ENCODE results near the gene BORCS6. TPM values are rescaled to one million over a fixed set of nuclear protein-coding genes. Genes with fewer than 3 reads are reported as not detected.
A peak's percentile ranks its signal among the peaks of the same experiment; 100 is the strongest.

Gene BORCS6
- total and polyA plus RNA-seq, 9 of the 15 experiments (the other 6 are each of a cell fraction or from before 2014, with no cell fraction given): 0.01 to 7.4 (median 2.3) TPM

- peak; percentile 63; the same call in 1 of the 2 replicates for TF ChIP-seq ZNF511 (CRISPR knock-in tag; IDR thresholded peaks at IDR 0.05)
- TF ChIP-seq ZNF280B (CRISPR knock-in tag; IDR thresholded peaks at IDR 0.05): no peak
- 0 out of 2 replicates have a peak, but pooled peaks have one; percentile 29 for TF ChIP-seq E2F3 (CRISPR knock-in tag; IDR thresholded peaks at IDR 0.05)
- no peak; the same call in 1 of the 2 replicates for TF ChIP-seq TARDBP (IDR thresholded peaks at IDR 0.05)
- no peak; the same call in 1 of the 2 replicates for TF ChIP-seq ETV5 (CRISPR knock-in tag; IDR thresholded peaks at IDR 0.05; ENCODE audit: low read depth)
- TF ChIP-seq NCOA2 (IDR thresholded peaks at IDR 0.05; ENCODE audit: partially characterized antibody in 2 of 2): no peak
- no peak for TF ChIP-seq PTBP1 (IDR thresholded peaks at IDR 0.05; ENCODE audit: low read depth, low read length)
- TF ChIP-seq NUFIP1 (IDR thresholded peaks at IDR 0.05; ENCODE audit: partially characterized antibody): no peak
- no peak for TF ChIP-seq CBFA2T3 (IDR thresholded peaks at IDR 0.05)
- no peak for TF ChIP-seq FOXJ3 (CRISPR knock-in tag; IDR thresholded peaks at IDR 0.05)
- TF ChIP-seq ZNF766 (CRISPR knock-in tag; conservative IDR thresholded peaks at IDR 0.05): no peak
- no peak; the same call in 1 of the 2 replicates for TF ChIP-seq MXI1 (IDR thresholded peaks at IDR 0.05; ENCODE audit: low read depth, low read length)
- TF ChIP-seq FOXP1 (CRISPR knock-in tag; IDR thresholded peaks at IDR 0.05): no peak
- peak; percentile 57 for TF ChIP-seq GMEB1 (CRISPR knock-in tag; IDR thresholded peaks at IDR 0.05)
- TF ChIP-seq ATF1 (CRISPR knock-in tag; IDR thresholded peaks at IDR 0.05): peak; percentile 65
- peak; percentile 93 for TF ChIP-seq ATF1 (tag; IDR thresholded peaks at IDR 0.05)
- TF ChIP-seq MTF1 (CRISPR knock-in tag; IDR thresholded peaks at IDR 0.05; ENCODE audit: borderline replicate concordance): no peak
- no peak for TF ChIP-seq USF1 (CRISPR knock-in tag; IDR thresholded peaks at IDR 0.05)
- TF ChIP-seq DLX4 (CRISPR knock-in tag; IDR thresholded peaks at IDR 0.05): no peak
- no peak for TF ChIP-seq WHSC1 (IDR thresholded peaks at IDR 0.05; ENCODE audit: low read length)
- TF ChIP-seq ZNF274 (IDR thresholded peaks at IDR 0.05; ENCODE audit: borderline replicate concordance, low read depth, low read length): peak; percentile 40; the same call in 1 of the 2 replicates
- TF ChIP-seq NCOR1 (IDR thresholded peaks at IDR 0.05): no peak
- no peak for TF ChIP-seq SMARCC2 (IDR thresholded peaks at IDR 0.05; ENCODE audit: low read depth)
- no peak for TF ChIP-seq ZNF175 (CRISPR knock-in tag; IDR thresholded peaks at IDR 0.05; ENCODE audit: low read depth)
Observed at GRCh38 chr17:8138672-8139371, 51.2 kb downstream of the BORCS6 start (continued).
